ENCODE results near the gene DEPDC5.

- TF ChIP-seq POLR2A (IDR thresholded peaks at IDR 0.05; ENCODE audit: low read depth, low read length) (no peak), POLR2AphosphoS5 (IDR thresholded peaks at IDR 0.05; ENCODE audit: low read depth, low read length) (no peak), TAF1 (IDR thresholded peaks at IDR 0.05; ENCODE audit: borderline replicate concordance, low read depth, low read length) (no peak)
Measured at GRCh38 chr22:31937341-31937740, 183.5 kb downstream of the DEPDC5 start.
